ENCODE measurements around the gene EGF.
A peak's percentile ranks its signal among the peaks of the same experiment; 100 is the strongest.
"Not testable (repeated sequence)": the region's sequence is repeated elsewhere in the genome, so short reads cannot be mapped to it uniquely, and the experiment has no call there.

The EGF gene

DNA sequence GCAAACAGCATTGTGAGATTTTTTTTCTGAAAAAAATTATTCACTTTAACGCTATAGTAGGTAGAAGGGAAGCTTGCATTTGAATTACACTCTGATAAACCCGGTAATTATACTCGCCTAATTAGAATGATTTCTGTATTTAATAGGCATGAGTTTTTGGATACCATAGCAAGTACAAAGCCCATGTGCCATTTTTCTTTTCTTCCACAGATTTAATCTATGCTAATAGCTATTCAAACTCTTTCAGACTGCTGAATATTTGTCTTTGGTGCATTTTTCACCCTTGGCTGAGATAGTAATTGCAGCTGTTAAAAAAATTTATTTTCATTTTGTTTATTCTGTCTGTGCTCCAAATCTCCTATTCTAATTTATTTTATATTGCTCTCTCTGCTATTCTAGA is 113.0 kb downstream of the EGF start:
- no peak for DNase-seq (ENCODE audit: low read depth in 2 of 3, low spot score in 1 of 3)

DNA sequence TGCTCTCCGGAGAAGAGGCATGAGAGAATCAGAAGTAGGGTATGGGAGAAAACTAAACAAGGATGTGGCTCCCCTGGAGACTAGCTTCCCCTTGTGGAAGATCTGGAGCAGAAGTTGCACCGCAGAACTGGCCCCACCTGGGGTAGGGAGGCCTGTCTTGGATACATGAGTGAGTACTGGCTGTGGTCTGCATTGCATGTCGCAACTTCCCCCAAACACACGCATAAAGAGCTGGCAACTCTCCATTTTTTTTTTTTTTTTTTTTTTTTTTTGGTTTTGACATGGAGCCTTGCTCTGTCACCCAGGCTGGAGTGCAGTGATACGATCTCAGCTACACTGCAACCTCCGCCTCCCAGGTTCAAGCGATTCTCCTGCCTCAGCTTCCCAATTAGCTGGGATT is 119.9 kb downstream of the EGF start:
- no peak for DNase-seq (ENCODE audit: low read depth in 2 of 3, low spot score in 1 of 3)

GRCh38 chr4:110033355-110034025 is 120.8 kb downstream of the EGF start:
- no peak for DNase-seq (ENCODE audit: low read depth in 2 of 3, low spot score in 1 of 3)

- DNase-seq (ENCODE audit: low read depth in 2 of 3, low spot score in 1 of 3), result no peak
These were observed 121.3 kb downstream of the EGF start for GRCh38 chr4:110034026-110034393.

- not testable (repeated sequence) for DNase-seq (ENCODE audit: low read depth in 2 of 3, low spot score in 1 of 3)
These were observed 126.5 kb downstream of the EGF start for GRCh38 chr4:110039164-110039563.

GRCh38 chr4:110041735-110042134 is 129.1 kb downstream of the EGF start:
- no peak for DNase-seq (ENCODE audit: low read depth in 2 of 3, low spot score in 1 of 3)

DNA sequence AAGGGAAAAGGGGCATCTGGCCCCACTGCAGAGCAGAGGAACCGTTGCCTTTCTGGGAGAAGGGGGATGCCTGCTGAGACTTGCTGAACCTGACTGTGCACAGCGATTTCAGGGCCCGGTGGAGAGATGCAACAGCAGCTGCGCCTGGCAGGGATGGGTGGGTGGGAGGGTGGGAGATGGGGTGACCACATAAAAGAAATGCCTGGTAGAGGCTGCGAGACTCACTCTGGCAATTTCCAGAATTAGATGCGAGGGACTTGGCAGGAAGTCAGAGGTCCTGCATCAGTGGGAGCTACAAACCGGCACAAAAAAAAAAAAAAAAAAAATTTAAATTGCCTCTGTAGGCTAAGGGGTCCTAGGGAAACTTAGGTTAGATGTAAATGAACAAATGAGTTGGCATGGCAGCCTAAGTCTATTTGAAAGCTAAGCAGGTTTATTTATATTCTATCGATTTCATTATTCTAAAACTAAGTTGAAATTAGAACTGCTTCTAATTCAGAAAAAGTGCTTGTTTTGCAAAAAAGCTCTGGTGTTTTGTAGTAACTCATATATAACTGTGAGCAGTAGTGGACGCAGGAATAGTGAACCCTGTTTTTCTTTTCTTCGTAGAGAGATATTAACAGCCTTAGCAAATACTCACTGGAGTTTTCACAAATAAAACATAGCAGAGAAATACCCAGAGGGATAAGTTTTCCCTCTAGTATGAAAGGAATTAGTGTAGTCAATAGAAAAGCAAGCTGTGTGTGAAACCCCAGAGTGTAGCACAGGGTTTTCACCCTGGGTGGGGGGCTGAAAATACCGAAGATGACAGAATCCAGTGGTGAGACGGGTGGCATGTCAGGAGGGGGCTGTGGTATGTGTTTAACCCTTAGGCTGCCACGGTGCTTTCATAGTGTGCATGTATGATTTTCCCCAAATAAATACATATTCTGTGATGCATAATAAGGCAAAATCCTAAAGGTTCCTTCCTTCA is 130.1 kb downstream of the EGF start:
- no peak for DNase-seq (ENCODE audit: low read depth in 2 of 3, low spot score in 1 of 3)

DNA sequence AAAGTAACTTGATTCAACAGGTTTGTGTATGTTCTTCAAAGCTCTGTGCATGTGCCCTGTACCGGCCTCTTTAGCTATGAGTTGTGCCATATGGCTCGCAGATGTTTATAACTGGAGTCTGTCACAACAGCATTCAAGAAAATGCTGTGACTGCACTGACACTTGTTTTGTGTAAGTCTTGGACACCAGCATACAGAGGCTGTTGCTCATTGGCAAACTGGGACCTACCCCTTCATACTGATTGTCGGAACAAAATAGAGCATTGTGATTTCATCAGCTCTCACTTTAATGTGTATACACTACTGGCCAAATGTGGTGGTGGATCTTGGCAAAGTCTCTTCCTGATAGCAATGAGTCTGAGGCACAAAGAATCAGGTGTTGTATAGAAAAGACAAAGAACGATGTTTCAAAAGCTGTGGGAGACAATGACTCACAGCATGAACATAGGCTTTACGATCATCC is 133.9 kb downstream of the EGF start:
- no peak for DNase-seq (ENCODE audit: low read depth in 2 of 3, low spot score in 1 of 3)

- peak in 2 of 3 donors; percentile 25 to 44 for DNase-seq (ENCODE audit: low read depth in 2 of 3, low spot score in 1 of 3)
These were observed 137.6 kb downstream of the EGF start for GRCh38 chr4:110049951-110050925.

DNA sequence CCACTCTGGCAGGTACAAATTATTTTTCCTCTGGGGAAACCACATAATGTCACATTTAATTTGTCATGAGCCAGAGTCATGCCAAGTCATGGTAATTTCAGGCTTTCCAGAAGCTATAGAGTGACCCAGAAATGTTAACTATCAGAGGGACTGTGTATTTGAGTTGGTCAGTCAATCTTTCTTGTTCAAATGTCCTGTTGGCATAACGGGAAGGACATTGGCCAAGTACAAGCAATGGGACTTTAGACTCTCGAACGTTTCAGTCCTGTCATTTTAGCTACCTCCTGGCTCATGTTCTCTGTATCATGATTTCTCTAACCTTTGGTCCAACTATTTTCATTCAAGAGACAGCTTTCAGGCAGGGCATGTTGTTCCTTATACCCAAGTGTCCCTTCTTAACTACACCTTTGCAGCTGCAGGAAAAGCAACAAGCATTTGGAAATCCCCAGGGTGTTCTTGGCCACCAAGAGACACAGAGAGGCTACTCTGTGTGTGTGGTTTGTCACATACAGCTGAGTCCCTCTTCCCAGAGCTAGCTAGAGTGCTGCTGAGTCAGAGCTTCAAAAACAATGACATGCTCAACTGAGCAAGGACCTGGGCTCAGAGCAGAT is 142.6 kb downstream of the EGF start:
- no peak for DNase-seq (ENCODE audit: low read depth in 2 of 3, low spot score in 1 of 3)

DNA sequence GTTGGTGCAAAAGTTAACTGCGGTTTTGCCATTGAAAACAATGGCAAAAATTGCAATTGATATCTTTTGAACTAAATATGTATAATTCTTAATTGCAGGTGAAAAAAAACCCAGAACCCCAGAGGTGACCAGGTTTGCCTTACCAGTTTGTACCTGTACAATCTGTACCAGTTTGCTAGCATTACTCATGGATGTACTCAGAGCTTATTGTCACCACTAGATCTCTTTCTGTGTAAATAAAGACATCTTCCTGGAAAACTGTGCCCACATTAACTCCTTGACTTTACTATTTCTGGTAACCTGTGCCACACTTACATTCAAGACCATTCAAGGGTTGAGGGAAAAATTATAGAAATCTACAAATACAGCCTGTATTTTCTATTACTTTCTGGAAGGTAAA is 146.0 kb downstream of the EGF start:
- no peak for DNase-seq (ENCODE audit: low read depth in 2 of 3, low spot score in 1 of 3)

GRCh38 chr4:110059556-110060191 is 147.0 kb downstream of the EGF start:
- DNase-seq (ENCODE audit: low read depth in 2 of 3, low spot score in 1 of 3), result no peak

GRCh38 chr4:110061076-110061475 is 148.4 kb downstream of the EGF start:
- no peak for DNase-seq (ENCODE audit: low read depth in 2 of 3, low spot score in 1 of 3)

All from stimulated activated CD4-positive, alpha-beta T cell treated with anti-CD3 and anti-CD28 coated beads, Interleukin-12 subunit alpha, Interleukin-12 subunit beta, amount 100 ng/mL, for 48 hours (primary cell).